ENCODE measurements around the gene PIMREG.
"Not testable (repeated sequence)": the region's sequence is repeated elsewhere in the genome, so short reads cannot be mapped to it uniquely, and the experiment has no call there.

PIMREG gene

DNA sequence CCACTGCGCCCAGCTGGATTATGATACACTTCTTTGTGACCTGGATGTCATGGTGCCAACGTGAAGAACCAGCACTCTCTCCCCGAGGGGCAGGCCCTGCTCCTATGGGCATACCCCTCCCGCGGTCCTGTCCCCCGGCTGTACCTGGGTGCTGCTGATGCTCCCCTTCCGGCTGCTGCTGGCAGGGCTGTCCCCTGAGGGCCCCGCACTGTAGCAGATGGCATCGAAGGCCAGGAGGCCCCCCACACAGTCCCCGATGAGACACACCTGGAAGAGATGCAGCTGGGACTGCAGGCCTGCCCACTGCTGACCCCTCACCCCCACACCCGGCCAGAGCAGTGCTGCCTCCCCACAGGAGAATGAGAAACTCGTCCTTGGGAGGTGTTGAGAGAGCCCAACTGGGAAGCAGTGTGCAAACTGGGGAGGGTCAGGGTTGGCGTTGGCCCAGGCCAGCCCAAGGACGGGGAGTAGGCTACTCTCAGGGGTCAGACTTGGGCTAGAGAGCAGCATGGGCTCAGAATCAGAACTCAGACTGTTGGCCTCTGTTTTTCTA, 33.7 kb downstream of the PIMREG start:
- DNase-seq (ENCODE audit: low read depth): no peak
- H3K4me3 ChIP-seq (ENCODE audit: low read length): no peak overlapping the region
- TF ChIP-seq, protein P1, sequence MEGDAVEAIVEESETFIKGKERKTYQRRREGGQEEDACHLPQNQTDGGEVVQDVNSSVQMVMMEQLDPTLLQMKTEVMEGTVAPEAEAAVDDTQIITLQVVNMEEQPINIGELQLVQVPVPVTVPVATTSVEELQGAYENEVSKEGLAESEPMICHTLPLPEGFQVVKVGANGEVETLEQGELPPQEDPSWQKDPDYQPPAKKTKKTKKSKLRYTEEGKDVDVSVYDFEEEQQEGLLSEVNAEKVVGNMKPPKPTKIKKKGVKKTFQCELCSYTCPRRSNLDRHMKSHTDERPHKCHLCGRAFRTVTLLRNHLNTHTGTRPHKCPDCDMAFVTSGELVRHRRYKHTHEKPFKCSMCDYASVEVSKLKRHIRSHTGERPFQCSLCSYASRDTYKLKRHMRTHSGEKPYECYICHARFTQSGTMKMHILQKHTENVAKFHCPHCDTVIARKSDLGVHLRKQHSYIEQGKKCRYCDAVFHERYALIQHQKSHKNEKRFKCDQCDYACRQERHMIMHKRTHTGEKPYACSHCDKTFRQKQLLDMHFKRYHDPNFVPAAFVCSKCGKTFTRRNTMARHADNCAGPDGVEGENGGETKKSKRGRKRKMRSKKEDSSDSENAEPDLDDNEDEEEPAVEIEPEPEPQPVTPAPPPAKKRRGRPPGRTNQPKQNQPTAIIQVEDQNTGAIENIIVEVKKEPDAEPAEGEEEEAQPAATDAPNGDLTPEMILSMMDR (IDR thresholded peaks at IDR 0.05; ENCODE audit: insufficient read depth, low read depth, low read length, missing control alignments): no peak

- DNase-seq (ENCODE audit: low read depth): no peak
- no peak overlapping the region for H3K4me3 ChIP-seq (ENCODE audit: low read length)
- TF ChIP-seq, protein P1 (IDR thresholded peaks at IDR 0.05; ENCODE audit: insufficient read depth, low read depth, low read length, missing control alignments): no peak
Observed at GRCh38 chr17:6478486-6478885, 34.2 kb downstream of the PIMREG start.

DNA sequence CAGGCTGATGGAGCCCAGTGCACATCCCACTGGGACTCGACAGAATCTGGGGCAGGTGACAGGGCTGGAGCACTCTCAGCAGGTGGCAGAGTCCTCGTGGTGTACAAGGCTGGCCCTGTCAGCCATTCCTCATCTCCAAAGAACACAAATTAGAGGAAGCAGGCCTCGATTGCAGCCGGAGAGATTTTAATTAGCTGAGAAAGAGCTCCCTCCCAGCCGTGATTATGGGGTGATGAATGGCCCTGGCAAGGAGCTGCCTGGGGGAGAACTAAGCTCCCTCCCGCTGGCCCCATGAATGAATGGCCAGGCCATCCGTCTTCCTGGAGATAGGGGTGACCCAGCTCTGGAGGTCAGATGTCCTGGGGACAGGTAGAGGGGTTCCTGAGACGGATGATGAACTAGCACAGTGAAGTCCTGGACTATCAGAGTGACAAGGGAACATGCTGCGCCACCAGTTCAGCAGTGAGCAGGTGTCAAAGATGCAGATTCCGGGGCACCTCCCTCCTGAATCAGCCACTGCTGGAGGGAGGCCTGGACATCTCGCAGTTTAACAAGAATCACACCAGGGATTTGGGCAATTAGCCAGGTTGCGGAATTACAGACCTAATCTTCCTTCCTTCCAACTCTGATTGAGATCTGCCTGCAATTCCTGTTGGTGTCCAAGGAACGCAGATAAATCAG, 35.5 kb downstream of the PIMREG start:
- no peak for DNase-seq (ENCODE audit: low read depth)
- TF ChIP-seq, protein P1 (IDR thresholded peaks at IDR 0.05; ENCODE audit: insufficient read depth, low read depth, low read length, missing control alignments): no peak
- H3K4me3 ChIP-seq (ENCODE audit: low read length): no peak overlapping the region

GRCh38 chr17:6480303-6480675, 36.0 kb downstream of the PIMREG start:
- no peak overlapping the region for H3K4me3 ChIP-seq (ENCODE audit: low read length)
- TF ChIP-seq, protein P1 (IDR thresholded peaks at IDR 0.05; ENCODE audit: insufficient read depth, low read depth, low read length, missing control alignments): no peak

GRCh38 chr17:6482105-6482455, 37.8 kb downstream of the PIMREG start:
- no peak for DNase-seq (ENCODE audit: low read depth)
- H3K4me3 ChIP-seq (ENCODE audit: low read length): no peak overlapping the region

More at GRCh38 chr17:6480303-6480675, 36.0 kb downstream of the PIMREG start:
- no peak for DNase-seq (ENCODE audit: low read depth)

DNA sequence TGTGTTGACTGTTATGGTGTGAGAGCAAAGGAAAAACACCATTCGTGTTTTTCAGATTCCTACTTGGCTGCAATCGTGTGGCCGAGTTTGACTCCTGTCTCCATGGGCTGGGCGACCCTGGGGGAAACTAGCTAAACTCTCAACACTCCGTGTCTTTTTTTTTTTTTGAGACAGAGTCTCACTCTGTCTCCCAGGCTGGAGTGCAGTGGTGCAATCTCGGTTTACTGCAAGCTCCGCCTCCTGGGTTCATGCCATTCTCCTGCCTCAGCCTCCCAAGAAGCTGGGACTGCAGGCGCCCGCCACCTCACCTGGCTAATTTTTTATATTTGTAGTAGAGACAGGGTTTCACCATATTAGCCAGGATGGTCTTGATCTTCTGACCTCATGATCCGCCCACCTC, 38.5 kb downstream of the PIMREG start:
- not testable (repeated sequence) for H3K4me3 ChIP-seq (ENCODE audit: low read length); DNase-seq (ENCODE audit: low read depth)

More at GRCh38 chr17:6482105-6482455, 37.8 kb downstream of the PIMREG start:
- TF ChIP-seq, protein P1 (IDR thresholded peaks at IDR 0.05; ENCODE audit: insufficient read depth, low read depth, low read length, missing control alignments): no peak

GRCh38 chr17:6483507-6483906, 39.3 kb downstream of the PIMREG start:
- DNase-seq (ENCODE audit: low read depth): no peak
- no peak overlapping the region for H3K4me3 ChIP-seq (ENCODE audit: low read length)
- TF ChIP-seq, protein P1 (IDR thresholded peaks at IDR 0.05; ENCODE audit: insufficient read depth, low read depth, low read length, missing control alignments): no peak
